GM23338 (cell line): ENCODE measurements around the gene CCDC86. TPM values are rescaled to one million over a fixed set of nuclear protein-coding genes. Genes with fewer than 3 reads are reported as not detected.

Source experiments
- ATAC-seq: fragments of 200-7000 bp; cut with Tn5 transposase; 3 replicates; pipeline ENCODE4 v1.9.1; 2020
- DNase-seq: peaks from one replicate; pipeline ENCODE4 v3.0.0-alpha.2; 2015; ENCODE audit warnings: low spot score
- H2AFZ ChIP-seq: fragments of 200-600 bp; sonication (generic); 2 replicates; pipeline ENCODE4 v1.8.0; 2016; ENCODE audit warnings: antibody characterized with exemption, mild to moderate bottlenecking, moderate library complexity
- H3F3A ChIP-seq: fragments of 200-600 bp; sonication (generic); replicated peaks from 2 replicates; pipeline ENCODE4 v1.8.0; 2017; ENCODE audit warnings: antibody characterized with exemption, mixed run types, low read depth
- H3K27ac ChIP-seq: fragments of 200-600 bp; sonication (generic); 2 replicates; pipeline ENCODE4 v1.6.1; 2016; ENCODE audit warnings: low read depth
- H3K27me3 ChIP-seq: fragments of 200-600 bp; sonication (generic); 2 replicates; pipeline ENCODE4 v1.8.0; 2016; ENCODE audit warnings: mild to moderate bottlenecking, mixed run types, moderate library complexity; ENCODE audit not compliant: insufficient read depth
- H3K36me3 ChIP-seq: fragments of 200-600 bp; sonication (generic); 2 replicates; pipeline ENCODE4 v1.8.0; 2016; ENCODE audit warnings: mild to moderate bottlenecking; ENCODE audit not compliant: insufficient read depth
- H3K4me1 ChIP-seq: fragments of 200-600 bp; sonication (generic); 2 replicates; pipeline ENCODE4 v1.8.0; 2016; ENCODE audit warnings: mild to moderate bottlenecking, moderate library complexity; ENCODE audit not compliant: insufficient read depth
- H3K4me2 ChIP-seq: fragments of 200-600 bp; sonication (generic); 2 replicates; pipeline ENCODE4 v1.7.1; 2017; ENCODE audit warnings: mixed run types
- H3K4me3 ChIP-seq: fragments of 200-600 bp; sonication (generic); 2 replicates; pipeline ENCODE4 v1.6.1; 2016; ENCODE audit warnings: mixed run types
- H3K79me2 ChIP-seq: fragments of 200-600 bp; sonication (generic); replicated peaks from 2 replicates; pipeline ENCODE4 v1.8.0; 2017; ENCODE audit warnings: mild to moderate bottlenecking; ENCODE audit not compliant: insufficient read depth
- H3K9me2 ChIP-seq: fragments of 200-600 bp; sonication (generic); 2 replicates; pipeline ENCODE4 v1.8.0; 2017; ENCODE audit not compliant: insufficient read depth
- H4K20me1 ChIP-seq: fragments of 200-600 bp; sonication (generic); replicated peaks from 2 replicates; pipeline ENCODE4 v1.8.0; 2017; ENCODE audit warnings: mild to moderate bottlenecking; ENCODE audit not compliant: insufficient read depth
- H3K27ac Mint-ChIP-seq: 2 replicates; pipeline ENCODE4 v1.8.0; 2020; ENCODE audit warnings: inconsistent platforms, mild to moderate bottlenecking, moderate library complexity, mixed read lengths
- H3K27me3 Mint-ChIP-seq: 3 replicates; pipeline ENCODE4 v1.8.0; 2022; ENCODE audit warnings: low read depth, mild to moderate bottlenecking, moderate library complexity, mixed read lengths, inconsistent platforms; ENCODE audit not compliant: insufficient read depth, poor library complexity
- H3K36me3 Mint-ChIP-seq: 3 replicates; pipeline ENCODE4 v1.8.0; 2021; ENCODE audit warnings: low read depth, mild to moderate bottlenecking, inconsistent platforms, moderate library complexity, mixed read lengths
- H3K4me1 Mint-ChIP-seq: 3 replicates; pipeline ENCODE4 v1.8.0; 2020; ENCODE audit warnings: mild to moderate bottlenecking, inconsistent platforms, mixed read lengths
- H3K4me3 Mint-ChIP-seq: 3 replicates; pipeline ENCODE4 v1.8.0; 2021; ENCODE audit warnings: moderate library complexity, mild to moderate bottlenecking, inconsistent platforms, mixed read lengths
- H3K9me3 Mint-ChIP-seq: 3 replicates; pipeline ENCODE4 v1.8.0; 2020; ENCODE audit warnings: moderate library complexity, mild to moderate bottlenecking, inconsistent platforms, mixed read lengths
- CREB1 ChIP-seq: fragments of 250-450 bp; sonication (Bioruptor Pico); IDR thresholded peaks from 2 replicates; pipeline ENCODE4 v1.5.0; 2020; ENCODE audit warnings: low read depth, mild to moderate bottlenecking, moderate library complexity
- EZH2 ChIP-seq: fragments of 200-600 bp; sonication (generic); IDR thresholded peaks from one replicate; pipeline ENCODE4 v1.8.0; 2017; ENCODE audit warnings: antibody characterized with exemption, mild to moderate bottlenecking, low read depth; ENCODE audit not compliant: unreplicated experiment
- EZH2phosphoT487 ChIP-seq: fragments of 200-600 bp; sonication (generic); IDR thresholded peaks from one replicate; pipeline ENCODE4 v1.8.1; 2018; ENCODE audit warnings: antibody characterized with exemption; ENCODE audit not compliant: unreplicated experiment
- JUNB ChIP-seq: IDR thresholded peaks from one replicate; pipeline ENCODE4 v1.6.1; 2016; ENCODE audit warnings: antibody characterized with exemption; ENCODE audit not compliant: unreplicated experiment
- NANOG ChIP-seq: IDR thresholded peaks from 2 replicates; pipeline ENCODE4 v1.6.1; 2016; ENCODE audit warnings: antibody characterized with exemption, borderline replicate concordance
- POLR2AphosphoS5 ChIP-seq: IDR thresholded peaks from 2 replicates; pipeline ENCODE4 v1.6.1; 2016; ENCODE audit warnings: antibody characterized with exemption, low read depth
- STAT1 ChIP-seq: IDR thresholded peaks from one replicate; pipeline ENCODE4 v1.6.1; 2016; ENCODE audit warnings: antibody characterized with exemption; ENCODE audit not compliant: unreplicated experiment
- ZNF114 ChIP-seq: fragments of 250-450 bp; sonication (Bioruptor Pico); IDR thresholded peaks from 2 replicates; pipeline ENCODE4 v1.5.0; 2020; ENCODE audit warnings: mild to moderate bottlenecking, moderate library complexity
- ZNF331 ChIP-seq: fragments of 250-450 bp; sonication (Bioruptor Pico); IDR thresholded peaks from 2 replicates; pipeline ENCODE4 v1.5.0; 2020; ENCODE audit warnings: low read depth, mild to moderate bottlenecking, moderate library complexity
- polyA plus RNA-seq: library from polyadenylated mRNA; unstranded; fragments of >200 nt; fragmentation: Nextera tagmentation; extraction: Ambion mirVana; gene quantifications from 2 replicates; pipeline ENCODE4 v1.2.1, GENCODE V29; 2016
- total RNA-seq: library from RNA; depleted of rRNA; stranded (reverse); fragments of >200 nt; shearing (Covaris generic); gene quantifications from 2 replicates; pipeline ENCODE4 v1.2.3, GENCODE V29; 2014
- TF ChIP-seq, protein P1 (sequence below), 2 experiments: fragments of 200-600 bp in 1 of 2; sonication (generic) in 1 of 2; conservative IDR thresholded peaks; 2 replicates each; pipeline versions ENCODE4 v1.5.1 to v1.6.1; 2016 to 2017; ENCODE audit warnings: antibody characterized with exemption in 2 of 2, low read depth in 2 of 2, mild to moderate bottlenecking in 2 of 2, moderate library complexity in 1 of 2
- TF ChIP-seq, protein P2 (sequence below): fragments of 250-450 bp; sonication (Bioruptor Pico); IDR thresholded peaks from 2 replicates; pipeline ENCODE4 v1.5.0; 2020; ENCODE audit warnings: mild to moderate bottlenecking, moderate library complexity
- TF ChIP-seq, protein P3 (sequence below): IDR thresholded peaks from one replicate; pipeline ENCODE4 v1.6.1; 2018; ENCODE audit warnings: antibody characterized with exemption; ENCODE audit not compliant: unreplicated experiment
- TF ChIP-seq, protein P4 (sequence below): IDR thresholded peaks from 2 replicates; pipeline ENCODE4 v1.6.1; 2016; ENCODE audit warnings: antibody characterized with exemption

Gene CCDC86
- total and polyA plus RNA-seq, 2 experiments from 2014 or later, result 67.3 to 98.5 TPM

DNA sequence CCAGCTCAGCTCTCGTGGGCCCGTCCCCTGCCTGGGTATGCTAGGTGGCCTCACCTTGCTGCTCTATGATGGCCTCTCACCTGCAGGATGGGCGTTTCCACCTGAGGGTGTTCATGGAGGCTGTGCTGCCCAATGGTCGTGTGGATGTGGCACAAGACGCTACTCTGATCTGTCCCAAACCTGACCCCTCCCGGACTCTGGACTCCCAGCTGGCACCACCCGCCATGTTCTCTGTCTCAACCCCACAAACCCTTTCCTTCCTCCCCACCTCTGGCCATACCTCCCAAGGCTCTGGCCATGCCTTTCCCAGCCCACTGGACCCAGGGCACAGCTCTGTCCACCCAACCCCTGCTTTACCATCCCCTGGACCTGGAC lies 27.5 kb downstream of the CCDC86 start:
- Histone ChIP-seq H3K4me3 (no peak overlapping the region), H3K79me2 (no peaks in the 10 kb centered on the region), H3K36me3 (no peaks in the 10 kb centered on the region), H3F3A (no peaks in the 10 kb centered on the region), H2AFZ (no peak overlapping the region), H3K4me2 (no peak overlapping the region), H4K20me1 (no peaks in the 10 kb centered on the region), H3K27me3 (no peaks in the 10 kb centered on the region), H3K27ac (no peak overlapping the region), H3K4me1 (no peaks in the 10 kb centered on the region), H3K9me2 (no peaks in the 10 kb centered on the region)
- TF ChIP-seq ZNF114 (CRISPR knock-in tag) (no peak), NANOG (no peak), EZH2 (no peak), STAT1 (no peak), JUNB (no peak), POLR2AphosphoS5 (no peak), CREB1 (CRISPR knock-in tag) (no peak), EZH2phosphoT487 (no peak), ZNF331 (no peak)
- TF ChIP-seq, protein P1, sequence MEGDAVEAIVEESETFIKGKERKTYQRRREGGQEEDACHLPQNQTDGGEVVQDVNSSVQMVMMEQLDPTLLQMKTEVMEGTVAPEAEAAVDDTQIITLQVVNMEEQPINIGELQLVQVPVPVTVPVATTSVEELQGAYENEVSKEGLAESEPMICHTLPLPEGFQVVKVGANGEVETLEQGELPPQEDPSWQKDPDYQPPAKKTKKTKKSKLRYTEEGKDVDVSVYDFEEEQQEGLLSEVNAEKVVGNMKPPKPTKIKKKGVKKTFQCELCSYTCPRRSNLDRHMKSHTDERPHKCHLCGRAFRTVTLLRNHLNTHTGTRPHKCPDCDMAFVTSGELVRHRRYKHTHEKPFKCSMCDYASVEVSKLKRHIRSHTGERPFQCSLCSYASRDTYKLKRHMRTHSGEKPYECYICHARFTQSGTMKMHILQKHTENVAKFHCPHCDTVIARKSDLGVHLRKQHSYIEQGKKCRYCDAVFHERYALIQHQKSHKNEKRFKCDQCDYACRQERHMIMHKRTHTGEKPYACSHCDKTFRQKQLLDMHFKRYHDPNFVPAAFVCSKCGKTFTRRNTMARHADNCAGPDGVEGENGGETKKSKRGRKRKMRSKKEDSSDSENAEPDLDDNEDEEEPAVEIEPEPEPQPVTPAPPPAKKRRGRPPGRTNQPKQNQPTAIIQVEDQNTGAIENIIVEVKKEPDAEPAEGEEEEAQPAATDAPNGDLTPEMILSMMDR (conservative IDR thresholded peaks at IDR 0.05; ENCODE audit: low read depth in 2 of 2), result no peak
- TF ChIP-seq, protein P2, sequence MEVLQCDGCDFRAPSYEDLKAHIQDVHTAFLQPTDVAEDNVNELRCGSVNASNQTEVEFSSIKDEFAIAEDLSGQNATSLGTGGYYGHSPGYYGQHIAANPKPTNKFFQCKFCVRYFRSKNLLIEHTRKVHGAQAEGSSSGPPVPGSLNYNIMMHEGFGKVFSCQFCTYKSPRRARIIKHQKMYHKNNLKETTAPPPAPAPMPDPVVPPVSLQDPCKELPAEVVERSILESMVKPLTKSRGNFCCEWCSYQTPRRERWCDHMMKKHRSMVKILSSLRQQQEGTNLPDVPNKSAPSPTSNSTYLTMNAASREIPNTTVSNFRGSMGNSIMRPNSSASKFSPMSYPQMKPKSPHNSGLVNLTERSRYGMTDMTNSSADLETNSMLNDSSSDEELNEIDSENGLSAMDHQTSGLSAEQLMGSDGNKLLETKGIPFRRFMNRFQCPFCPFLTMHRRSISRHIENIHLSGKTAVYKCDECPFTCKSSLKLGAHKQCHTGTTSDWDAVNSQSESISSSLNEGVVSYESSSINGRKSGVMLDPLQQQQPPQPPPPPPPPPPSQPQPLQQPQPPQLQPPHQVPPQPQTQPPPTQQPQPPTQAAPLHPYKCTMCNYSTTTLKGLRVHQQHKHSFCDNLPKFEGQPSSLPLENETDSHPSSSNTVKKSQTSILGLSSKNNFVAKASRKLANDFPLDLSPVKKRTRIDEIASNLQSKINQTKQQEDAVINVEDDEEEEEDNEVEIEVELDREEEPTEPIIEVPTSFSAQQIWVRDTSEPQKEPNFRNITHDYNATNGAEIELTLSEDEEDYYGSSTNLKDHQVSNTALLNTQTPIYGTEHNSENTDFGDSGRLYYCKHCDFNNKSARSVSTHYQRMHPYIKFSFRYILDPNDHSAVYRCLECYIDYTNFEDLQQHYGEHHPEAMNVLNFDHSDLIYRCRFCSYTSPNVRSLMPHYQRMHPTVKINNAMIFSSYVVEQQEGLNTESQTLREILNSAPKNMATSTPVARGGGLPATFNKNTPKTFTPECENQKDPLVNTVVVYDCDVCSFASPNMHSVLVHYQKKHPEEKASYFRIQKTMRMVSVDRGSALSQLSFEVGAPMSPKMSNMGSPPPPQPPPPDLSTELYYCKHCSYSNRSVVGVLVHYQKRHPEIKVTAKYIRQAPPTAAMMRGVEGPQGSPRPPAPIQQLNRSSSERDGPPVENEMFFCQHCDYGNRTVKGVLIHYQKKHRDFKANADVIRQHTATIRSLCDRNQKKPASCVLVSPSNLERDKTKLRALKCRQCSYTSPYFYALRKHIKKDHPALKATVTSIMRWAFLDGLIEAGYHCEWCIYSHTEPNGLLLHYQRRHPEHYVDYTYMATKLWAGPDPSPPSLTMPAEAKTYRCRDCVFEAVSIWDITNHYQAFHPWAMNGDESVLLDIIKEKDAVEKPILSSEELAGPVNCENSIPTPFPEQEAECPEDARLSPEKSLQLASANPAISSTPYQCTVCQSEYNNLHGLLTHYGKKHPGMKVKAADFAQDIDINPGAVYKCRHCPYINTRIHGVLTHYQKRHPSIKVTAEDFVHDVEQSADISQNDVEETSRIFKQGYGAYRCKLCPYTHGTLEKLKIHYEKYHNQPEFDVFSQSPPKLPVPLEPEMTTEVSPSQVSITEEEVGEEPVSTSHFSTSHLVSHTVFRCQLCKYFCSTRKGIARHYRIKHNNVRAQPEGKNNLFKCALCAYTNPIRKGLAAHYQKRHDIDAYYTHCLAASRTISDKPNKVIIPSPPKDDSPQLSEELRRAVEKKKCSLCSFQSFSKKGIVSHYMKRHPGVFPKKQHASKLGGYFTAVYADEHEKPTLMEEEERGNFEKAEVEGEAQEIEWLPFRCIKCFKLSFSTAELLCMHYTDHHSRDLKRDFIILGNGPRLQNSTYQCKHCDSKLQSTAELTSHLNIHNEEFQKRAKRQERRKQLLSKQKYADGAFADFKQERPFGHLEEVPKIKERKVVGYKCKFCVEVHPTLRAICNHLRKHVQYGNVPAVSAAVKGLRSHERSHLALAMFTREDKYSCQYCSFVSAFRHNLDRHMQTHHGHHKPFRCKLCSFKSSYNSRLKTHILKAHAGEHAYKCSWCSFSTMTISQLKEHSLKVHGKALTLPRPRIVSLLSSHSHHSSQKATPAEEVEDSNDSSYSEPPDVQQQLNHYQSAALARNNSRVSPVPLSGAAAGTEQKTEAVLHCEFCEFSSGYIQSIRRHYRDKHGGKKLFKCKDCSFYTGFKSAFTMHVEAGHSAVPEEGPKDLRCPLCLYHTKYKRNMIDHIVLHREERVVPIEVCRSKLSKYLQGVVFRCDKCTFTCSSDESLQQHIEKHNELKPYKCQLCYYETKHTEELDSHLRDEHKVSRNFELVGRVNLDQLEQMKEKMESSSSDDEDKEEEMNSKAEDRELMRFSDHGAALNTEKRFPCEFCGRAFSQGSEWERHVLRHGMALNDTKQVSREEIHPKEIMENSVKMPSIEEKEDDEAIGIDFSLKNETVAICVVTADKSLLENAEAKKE (CRISPR knock-in tag), result no peak
- TF ChIP-seq, protein P3, sequence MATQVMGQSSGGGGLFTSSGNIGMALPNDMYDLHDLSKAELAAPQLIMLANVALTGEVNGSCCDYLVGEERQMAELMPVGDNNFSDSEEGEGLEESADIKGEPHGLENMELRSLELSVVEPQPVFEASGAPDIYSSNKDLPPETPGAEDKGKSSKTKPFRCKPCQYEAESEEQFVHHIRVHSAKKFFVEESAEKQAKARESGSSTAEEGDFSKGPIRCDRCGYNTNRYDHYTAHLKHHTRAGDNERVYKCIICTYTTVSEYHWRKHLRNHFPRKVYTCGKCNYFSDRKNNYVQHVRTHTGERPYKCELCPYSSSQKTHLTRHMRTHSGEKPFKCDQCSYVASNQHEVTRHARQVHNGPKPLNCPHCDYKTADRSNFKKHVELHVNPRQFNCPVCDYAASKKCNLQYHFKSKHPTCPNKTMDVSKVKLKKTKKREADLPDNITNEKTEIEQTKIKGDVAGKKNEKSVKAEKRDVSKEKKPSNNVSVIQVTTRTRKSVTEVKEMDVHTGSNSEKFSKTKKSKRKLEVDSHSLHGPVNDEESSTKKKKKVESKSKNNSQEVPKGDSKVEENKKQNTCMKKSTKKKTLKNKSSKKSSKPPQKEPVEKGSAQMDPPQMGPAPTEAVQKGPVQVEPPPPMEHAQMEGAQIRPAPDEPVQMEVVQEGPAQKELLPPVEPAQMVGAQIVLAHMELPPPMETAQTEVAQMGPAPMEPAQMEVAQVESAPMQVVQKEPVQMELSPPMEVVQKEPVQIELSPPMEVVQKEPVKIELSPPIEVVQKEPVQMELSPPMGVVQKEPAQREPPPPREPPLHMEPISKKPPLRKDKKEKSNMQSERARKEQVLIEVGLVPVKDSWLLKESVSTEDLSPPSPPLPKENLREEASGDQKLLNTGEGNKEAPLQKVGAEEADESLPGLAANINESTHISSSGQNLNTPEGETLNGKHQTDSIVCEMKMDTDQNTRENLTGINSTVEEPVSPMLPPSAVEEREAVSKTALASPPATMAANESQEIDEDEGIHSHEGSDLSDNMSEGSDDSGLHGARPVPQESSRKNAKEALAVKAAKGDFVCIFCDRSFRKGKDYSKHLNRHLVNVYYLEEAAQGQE, result no peak
- TF ChIP-seq, protein P4, sequence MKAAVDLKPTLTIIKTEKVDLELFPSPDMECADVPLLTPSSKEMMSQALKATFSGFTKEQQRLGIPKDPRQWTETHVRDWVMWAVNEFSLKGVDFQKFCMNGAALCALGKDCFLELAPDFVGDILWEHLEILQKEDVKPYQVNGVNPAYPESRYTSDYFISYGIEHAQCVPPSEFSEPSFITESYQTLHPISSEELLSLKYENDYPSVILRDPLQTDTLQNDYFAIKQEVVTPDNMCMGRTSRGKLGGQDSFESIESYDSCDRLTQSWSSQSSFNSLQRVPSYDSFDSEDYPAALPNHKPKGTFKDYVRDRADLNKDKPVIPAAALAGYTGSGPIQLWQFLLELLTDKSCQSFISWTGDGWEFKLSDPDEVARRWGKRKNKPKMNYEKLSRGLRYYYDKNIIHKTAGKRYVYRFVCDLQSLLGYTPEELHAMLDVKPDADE, result no peak
- Mint-ChIP-seq H3K27ac (no peak overlapping the region), H3K4me3 (no peak overlapping the region), H3K36me3 (no peaks in the 10 kb centered on the region), H3K4me1 (peaks cover 6% of the 10 kb centered on the region; the same call in 2 of the 3 replicates), H3K27me3 (peaks cover 4% of the 10 kb centered on the region), H3K9me3 (no peaks in the 10 kb centered on the region; the same call in 2 of the 3 replicates)
- DNase-seq (no peak), ATAC-seq (no peak)
